GM18520 (cell line): ENCODE results near the gene OTULIN.

Source experiments
- ATAC-seq: cut with Tn5 transposase; IDR thresholded peaks from one replicate; pipeline ENCODE4 v1.9.1; 2021; ENCODE audit not compliant: unreplicated experiment

Gene OTULIN

GRCh38 chr5:14738050-14738449 is 73.5 kb downstream of the OTULIN start:
- ATAC-seq, result no peak

DNA sequence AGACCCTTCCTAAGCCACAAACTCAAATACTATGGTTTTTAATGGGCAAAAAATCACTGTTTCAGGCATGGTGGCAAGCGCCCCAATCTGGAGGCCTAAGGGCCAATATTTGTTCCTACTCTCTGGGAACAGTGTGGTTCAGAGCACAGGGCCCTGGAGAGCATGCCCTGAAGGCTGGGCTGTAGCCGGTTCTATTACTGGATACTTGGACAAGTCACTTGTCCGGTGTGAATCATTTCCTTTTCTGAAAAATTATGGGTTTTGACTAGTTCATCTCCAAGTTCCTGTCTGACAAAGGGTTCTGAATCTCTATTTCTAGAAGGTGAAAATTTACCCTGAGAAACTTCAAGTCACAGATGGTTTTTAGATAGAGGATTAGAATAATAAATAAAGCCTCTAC is 75.0 kb downstream of the OTULIN start:
- no peak for ATAC-seq

DNA sequence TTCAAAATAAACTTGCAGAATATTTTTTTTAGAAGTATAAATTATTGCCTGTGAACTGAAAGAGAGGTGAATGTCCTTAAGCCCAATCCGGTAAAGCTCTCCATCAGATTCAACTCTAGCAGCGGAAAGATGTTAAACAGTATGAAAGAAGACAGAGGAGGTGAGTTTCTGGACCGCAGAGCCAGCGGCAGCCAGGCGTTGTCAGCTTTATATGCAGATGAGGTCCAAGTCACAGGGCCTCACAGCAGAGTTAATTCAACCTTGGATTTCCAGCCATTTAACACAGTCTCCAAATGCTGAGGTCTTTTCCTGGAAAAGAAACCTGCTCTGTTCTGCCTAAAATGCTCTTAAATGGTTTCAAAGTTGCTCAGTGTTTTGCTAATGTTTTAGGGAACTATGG is 75.5 kb downstream of the OTULIN start:
- no peak for ATAC-seq

- no peak for ATAC-seq
Measured at GRCh38 chr5:14741131-14741530, 76.6 kb downstream of the OTULIN start.

DNA sequence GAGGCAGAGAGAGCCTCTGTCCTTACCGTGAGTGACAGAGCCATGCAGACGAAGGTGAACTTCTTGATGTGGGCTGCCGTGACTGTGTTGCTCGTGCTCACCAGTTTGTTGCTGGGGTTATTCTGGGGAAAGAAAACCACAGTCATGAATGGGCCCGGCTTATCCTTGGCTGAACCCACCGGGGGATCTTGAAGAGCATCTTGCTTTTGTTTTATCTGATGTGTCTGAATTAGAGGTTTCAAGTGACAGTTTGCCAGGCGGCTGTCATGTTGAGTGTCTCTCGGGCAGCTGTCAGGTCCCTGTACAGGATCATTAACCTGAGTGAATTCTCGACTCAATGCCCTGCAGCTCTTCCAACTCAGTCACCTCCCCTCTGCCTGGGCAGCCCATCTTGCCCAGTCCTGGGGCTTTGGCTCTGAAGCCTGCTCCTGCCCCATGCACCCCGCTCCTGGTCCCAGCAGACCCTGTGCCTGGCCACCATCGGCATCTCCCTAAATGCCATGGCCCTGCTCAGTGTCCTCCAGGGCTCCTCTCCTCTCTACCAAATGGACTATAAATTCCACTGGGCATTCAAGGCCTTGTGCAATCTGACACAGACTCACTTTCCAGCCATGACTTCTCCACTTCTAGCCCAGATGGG is 77.4 kb downstream of the OTULIN start:
- ATAC-seq, result no peak

DNA sequence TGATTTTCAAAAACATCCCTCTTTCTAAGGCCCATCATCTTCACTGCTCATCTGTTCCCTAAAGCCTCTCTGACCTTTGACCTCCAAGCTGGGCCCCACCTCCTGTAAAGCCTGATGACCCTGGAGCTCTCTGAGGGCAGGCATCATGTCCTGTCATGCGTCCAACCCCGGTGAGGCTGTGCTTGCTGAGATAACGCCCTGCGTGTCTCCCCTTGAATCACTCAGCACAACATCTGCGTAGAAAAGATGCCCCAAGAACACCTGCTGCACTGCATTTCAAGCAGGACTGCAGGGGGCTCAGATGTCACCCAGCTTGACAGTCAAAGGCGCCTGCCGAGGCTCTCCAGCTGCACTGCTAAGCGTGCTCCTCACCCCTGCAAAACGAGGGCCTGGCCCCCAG is 78.0 kb downstream of the OTULIN start:
- ATAC-seq, result no peak

- no peak for ATAC-seq
Measured at GRCh38 chr5:14743601-14744295, 79.2 kb downstream of the OTULIN start.

GRCh38 chr5:14744296-14745187 is 80.0 kb downstream of the OTULIN start:
- no peak for ATAC-seq

- no peak for ATAC-seq
Measured at GRCh38 chr5:14745188-14745563, 80.7 kb downstream of the OTULIN start.

DNA sequence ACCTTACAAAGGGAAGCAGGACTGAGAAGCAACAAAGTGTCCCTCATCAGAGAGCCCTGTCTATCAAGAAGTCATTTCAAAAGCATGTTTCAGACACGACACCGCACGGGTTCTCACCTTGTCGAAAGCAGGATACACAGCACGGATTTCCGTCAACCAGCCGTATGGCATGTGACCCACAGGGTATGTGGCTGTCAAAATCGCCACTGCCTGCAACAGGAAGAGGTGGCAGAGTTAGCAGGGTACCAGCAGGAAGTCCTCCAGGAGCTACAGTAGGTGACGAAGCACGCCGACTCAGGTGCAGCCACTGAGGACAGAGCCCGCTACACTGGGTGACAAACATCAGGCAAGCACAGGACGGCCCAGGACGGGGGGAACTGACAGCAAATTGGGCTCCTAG is 81.2 kb downstream of the OTULIN start:
- ATAC-seq, result no peak

DNA sequence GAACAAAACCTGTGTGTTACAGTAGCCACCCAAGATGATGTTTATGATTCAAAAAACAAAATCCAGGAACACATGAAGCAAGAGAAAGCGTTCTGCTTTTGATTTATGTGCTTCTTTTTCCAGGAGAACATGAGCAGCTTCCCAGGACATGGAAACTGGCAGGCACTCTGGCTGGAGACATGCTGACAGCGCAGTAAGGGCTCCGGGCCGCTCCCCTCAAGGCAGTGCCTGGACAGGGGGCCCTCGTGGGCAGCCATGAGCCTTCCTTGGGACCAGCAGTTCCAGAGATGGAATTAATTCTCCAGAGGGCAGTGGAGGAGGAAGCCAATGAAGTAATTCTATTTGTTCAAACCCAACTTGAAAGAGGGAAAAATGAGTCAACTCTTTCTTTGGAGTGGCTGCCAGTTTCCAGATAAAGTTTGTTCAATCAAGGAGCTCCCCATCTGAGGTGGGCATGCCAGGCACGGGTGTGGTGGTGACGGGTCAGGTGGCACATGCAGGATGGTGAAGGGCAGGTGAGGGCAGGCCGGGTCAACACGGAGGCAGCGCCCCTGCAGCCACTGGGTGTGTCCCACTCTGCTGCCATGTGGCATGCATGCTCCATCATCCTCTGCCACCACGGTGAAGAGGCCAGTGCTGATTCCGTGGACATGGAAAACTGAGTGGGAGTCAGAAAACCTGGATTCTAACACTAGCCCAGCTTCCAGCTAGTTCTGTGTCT is 83.8 kb downstream of the OTULIN start:
- no peak for ATAC-seq
